LNCAP (cell line): ENCODE data around the gene FETUB.

Experiments used
- CTCF ChIP-seq: fragments of 450-650 bp; IDR thresholded peaks from 2 replicates; pipeline ENCODE4 v1.5.1; 2017; ENCODE audit warnings: mild to moderate bottlenecking

FETUB gene

DNA sequence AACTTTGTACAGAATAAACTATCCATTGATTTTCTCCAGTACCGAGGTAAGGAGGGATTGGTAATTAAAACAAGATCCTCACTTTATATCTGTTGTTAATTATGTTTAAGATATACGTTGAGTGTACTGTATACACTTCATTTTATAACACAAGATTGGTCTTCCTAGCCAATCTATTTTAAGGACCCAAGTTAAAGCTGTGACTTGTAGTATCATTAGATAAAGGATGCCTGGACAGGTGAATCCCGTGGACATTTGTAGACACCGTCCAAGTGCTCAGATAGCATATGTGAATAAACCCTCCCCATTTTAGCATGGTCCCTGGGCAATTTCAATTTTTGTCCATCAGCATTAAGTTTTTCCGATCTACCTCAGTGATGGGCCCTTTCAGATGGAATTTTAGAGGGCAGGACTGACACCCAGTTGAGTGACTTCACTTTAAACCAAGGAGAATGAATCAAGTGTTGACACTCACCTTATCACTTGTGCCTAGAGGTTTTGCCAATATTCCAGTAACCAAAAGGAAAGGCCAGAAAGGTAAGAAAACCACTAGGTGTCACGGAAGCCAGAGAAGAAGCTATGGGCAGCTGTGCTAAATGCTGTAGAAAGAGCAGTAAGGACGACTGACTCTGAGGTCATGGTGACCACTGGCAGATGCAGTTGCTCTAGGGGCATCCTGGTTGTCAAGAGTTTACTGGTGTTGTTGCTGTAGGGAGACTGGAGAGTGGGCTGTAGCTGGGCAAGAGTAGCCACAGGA, 18.1 kb upstream of the FETUB start:
- TF ChIP-seq CTCF, result no peak

DNA sequence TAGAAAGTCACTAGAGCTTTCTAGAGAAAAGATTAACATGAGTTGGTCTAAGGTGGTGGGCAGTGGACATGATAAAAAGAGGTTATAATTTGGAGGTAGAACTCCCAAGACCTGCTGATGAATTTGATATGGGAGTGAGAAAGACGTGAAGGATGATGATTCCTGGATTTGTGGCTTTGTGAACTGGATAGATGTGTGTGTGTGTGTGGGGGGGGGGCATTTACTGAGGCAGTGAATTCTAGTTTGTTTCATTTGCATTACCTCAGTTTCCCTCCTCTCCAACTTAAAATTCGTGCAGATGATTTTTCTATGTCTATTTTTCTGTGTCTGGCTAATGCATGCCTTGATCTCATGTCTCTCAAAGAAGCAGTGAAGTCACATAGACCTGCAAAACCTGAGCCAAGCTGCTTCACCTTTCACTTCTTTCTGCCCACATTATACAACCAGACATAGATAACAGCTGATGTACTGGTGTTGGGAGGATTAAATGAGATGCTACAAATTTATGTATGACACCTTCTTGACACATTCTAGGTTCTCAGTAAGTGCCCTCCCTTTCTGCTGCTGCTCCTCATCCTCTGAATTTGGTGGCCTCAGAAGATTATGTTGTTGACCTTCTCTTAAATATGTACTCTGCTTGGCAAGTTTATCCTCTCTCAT, 17.4 kb upstream of the FETUB start:
- no peak for TF ChIP-seq CTCF

DNA sequence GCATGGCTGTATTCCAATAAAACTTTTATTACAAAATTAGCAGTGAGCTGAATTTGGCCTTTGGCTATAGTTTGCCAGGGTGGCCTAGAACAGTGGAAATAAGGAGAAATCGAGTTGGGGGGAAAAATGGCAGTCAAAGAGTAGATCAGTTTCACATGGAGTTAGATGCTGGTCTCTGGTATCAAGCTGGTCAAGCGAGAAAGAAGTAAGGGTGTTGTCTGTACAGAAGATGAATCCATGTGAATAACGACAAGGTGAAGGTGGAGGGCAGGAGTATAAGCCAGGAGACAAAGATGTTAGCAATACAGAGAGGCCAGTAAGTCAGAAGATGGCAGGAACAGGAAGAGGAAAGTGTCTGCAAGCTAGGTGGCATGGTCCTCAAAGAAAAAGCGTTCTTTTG, 15.6 kb upstream of the FETUB start:
- no peak for TF ChIP-seq CTCF

DNA sequence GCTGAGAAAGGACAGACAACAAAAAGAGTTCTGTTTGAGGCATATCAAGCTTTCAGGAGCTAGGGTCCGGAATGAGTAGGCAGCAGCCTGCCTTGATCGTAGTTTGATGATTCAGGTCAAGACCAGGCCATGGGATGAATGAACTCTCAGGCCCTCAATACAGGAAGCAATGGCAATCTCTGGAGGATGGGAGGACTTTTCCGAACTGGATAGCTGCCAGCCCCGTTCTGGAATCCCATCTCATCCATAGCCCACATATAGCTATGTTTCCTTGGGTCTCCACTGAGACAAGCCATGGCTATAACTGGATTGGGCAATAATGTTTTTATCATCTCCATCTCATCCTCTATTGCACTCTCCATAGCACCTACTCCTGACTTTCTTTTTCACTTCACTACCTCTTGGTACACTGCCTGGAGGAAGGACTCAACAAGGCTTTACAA, 14.6 kb upstream of the FETUB start:
- TF ChIP-seq CTCF, result no peak

DNA sequence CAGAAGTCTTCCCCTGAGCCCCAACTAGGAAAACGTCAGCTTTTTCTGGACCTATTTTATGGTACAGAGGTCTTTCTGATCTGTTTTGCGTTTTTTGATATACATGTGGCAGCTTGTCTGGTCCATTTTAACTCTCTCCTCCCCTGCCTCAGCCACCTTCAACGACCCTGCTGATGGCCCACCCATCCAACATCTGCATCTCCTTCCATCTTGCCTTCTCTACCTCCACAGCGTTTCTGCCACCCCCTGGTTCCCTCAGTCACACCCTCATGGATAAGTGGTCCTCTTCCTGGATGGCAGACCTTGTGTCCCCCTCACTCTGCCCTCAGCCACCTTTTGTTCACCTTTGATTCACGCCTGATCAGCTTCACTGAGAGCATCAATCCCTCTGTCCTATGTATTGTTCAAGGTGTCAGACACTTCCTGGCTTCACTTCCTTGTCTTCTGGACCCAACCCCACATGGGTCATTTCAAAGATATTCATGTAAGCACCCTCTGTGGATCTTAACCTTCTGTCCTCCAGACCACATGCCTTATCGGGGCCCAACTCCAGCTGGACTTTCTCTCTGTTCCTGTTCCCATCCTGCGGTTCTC, 13.8 kb upstream of the FETUB start:
- no peak for TF ChIP-seq CTCF

DNA sequence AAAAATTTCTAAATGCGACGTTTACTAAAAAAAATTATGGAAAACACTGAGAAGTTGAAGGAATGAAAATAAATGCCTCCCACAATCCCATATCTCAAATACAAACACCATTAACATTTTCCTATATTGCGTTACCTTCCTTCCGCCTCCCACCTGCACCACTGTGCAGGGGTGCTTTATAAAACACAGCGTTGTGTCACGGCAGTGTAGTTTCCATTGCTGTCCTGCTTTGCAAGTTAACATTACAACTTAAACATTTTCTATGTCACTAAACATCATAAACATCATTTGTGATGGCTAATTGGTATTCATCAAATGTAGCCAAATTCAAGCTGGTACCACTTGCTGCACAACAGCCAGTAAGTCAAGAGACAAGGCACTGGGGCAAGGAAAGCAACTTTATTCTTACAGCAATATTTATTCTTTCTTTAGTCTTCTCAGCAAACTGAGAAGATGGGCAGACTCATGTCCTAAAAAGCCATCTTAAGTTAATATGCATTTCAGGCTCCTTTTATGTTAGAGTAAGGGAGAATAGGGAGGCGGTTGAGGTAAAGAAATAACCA, 12.3 kb upstream of the FETUB start:
- TF ChIP-seq CTCF, result no peak

- no peak for TF ChIP-seq CTCF
Observed at GRCh38 chr3:186628756-186629155, 11.4 kb upstream of the FETUB start.
